HG03159 (cell line): ENCODE measurements around the gene GFPT2.
A peak's percentile ranks its signal among the peaks of the same experiment; 100 is the strongest.

Source experiments
- ATAC-seq: cut with Tn5 transposase; IDR thresholded peaks from one replicate; pipeline ENCODE4 v1.9.1; 2021; ENCODE audit warnings: mild to moderate bottlenecking, moderate library complexity; ENCODE audit not compliant: unreplicated experiment

GFPT2 gene

GRCh38 chr5:180353048-180353979 is at the start of gene GFPT2:
Gene GFPT2, minus strand, starts transcription at chr5:180353336. Its CDS starts 119 bp downstream, at chr5:180353217.
- ATAC-seq, result peak; percentile 78

GRCh38 chr5:180402716-180403115 is 49.6 kb upstream of the GFPT2 start:
- ATAC-seq, result no peak

DNA sequence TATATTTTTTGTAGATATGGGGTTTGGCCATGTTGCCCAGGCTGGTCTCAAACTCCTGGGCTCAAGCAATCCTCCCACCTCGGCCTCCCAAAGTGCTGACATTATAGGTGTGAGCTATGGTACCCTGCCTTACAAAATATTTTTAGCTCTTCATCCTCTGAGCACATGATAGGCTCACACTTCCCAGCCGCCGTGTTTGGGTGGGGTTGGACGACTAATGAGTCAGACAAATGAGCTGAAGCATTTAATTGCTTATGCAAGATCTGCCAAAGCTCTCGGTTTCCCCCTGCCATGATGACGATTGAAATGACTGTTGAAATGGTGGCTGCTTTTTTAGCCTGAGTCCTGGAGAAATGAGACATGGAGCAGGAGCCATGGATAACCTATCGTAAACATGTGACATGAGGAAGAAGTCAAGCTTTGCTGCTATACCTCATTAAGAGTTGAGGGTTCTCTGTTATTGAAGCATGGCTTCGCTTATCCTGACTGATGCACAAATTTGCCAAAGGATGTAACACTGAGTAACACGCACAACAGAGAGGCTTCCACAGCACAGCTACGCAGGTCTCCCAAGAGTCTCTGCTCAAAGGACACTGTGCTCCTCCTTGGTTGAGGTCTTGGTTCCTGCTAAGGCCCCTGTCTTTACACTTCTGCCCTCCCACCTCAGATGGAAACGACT is 48.2 kb upstream of the GFPT2 start:
- no peak for ATAC-seq

- no peak for ATAC-seq
Observed at GRCh38 chr5:180400416-180400815, 47.3 kb upstream of the GFPT2 start.

GRCh38 chr5:180399401-180400215 is 46.5 kb upstream of the GFPT2 start:
- ATAC-seq, result no peak

DNA sequence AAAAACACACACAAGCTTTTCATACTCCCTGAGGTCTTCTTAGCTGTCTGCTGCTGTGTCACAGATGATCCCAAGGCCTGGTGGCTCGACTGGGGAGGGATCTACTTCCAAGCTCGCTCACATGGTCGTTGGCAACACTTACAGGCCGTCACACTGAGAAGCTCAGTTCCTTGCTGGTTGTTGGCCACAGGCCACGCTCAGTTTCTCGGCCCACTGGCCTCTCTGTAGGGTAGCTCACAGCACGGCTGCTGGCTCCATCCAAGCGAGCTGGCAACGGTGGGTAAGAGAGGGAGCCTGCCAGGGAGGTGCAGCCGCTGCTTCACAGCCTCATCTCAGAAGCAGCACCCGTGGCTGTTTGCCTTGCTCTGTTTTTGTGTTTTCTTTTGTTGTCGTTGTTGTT is 43.8 kb upstream of the GFPT2 start:
- ATAC-seq, result no peak

DNA sequence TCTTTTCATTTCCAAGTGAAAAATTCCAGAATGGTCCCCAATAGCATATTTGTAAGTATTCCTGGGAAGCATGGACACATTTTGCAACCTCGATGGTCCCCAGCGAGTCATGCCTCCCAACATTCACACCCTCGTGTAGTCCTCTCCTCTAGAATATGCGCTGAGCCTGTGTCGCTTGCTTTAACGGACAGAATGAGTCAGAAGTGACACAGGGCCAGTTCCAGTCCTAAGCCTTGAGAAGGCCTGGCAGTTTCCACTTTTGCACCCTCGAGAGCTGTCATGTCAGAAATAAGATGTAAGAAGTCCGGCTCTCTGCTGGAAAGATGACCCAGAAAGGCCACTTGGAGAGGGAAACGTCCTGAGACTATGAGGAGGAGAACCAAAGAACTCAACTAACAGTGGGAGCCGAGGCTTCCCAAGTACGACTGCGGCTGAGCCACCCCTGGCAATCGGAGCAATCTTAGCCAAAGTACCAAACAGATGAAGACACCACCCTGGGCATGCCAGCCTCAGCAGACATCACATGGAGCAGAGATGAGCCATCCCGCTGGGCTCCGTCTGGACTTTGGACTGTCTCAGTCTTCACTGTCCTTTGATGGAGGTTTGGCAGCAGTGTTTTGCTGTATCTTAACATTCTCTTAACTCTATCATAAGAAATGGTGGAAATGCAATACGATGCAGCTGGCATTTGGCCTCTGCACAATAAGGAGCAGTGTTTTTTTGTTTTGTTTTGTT is 42.6 kb upstream of the GFPT2 start:
- no peak for ATAC-seq

GRCh38 chr5:180394031-180394636 is 41.0 kb upstream of the GFPT2 start:
- no peak for ATAC-seq

- ATAC-seq, result no peak
Observed at GRCh38 chr5:180391276-180391675, 38.1 kb upstream of the GFPT2 start.

DNA sequence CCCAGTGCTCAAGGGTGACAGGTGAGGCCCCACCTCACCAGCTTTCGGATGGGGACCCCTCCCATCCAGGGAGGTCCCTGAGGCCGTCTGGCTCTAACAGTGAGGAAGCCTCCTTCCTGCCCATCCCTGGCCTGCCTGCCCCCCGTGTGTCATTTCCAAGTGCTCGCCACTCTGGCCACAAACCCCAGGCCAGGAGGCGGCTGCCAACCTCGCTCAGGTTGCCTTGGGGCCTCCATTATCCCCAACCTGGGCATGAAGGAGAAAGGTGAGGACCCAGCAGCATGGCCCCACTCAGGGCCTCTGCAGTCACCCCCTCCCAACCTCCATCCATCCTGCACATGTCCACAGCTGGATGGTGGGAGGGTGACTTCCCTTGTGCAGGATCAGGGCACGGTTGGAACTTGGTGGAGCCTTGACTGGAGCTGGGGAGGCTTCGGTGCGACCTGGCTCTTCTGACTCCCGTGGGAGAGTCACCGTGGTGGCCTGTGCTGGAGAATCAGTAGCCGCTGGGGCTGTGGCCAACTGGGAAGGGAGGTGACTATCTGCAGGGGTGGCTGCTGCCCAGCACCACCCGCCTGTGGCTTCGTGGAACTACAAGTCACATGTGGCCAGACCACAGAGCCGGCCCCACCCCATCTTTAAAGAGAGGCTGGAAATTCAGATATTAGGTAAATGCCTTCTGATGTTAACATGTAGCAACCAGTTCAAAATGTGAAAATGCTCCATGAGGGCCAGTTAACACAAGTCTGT is 37.5 kb upstream of the GFPT2 start:
- ATAC-seq, result no peak

DNA sequence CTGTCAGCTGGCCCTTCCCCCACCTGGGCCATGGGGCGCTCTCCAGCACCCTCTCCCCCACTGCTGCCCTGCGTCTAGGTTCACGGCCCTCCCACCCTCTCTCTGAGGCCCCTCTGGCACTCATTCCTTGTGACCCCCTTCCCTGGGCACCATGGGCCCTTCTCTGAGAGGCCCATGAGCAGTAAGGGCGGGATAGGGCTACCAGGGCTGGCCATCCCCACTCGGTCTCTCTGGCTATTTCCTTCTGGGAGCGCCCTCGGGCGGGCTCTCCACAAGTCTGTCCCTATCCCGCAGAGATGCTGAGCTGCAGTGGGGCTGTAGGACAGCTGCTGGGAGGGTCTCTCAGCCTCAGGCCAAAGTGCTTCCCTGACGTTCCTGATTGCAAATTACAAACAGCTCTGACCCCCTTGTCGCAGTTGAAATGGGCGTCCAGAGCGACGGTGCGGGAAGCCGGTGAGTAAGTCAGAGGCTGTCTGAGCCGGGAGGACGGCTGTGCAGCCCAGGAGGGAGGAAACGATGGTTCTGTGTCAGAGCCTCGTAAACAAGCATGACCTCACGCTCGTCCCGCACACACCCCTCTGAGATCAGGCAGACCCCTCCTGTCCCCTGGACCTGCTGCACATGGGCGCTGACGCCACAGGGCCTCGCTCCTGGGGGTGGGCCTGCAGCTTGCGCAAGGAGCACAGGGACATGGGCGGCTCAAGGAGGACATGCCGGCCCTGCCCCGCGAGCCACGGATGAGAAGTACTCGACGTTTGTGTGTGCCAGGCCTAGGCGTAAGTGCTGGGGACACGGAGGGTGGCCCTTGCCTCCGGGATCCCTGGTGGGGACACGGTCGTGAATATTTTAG is 36.3 kb upstream of the GFPT2 start:
- no peak for ATAC-seq

GRCh38 chr5:180387798-180388197 is 34.7 kb upstream of the GFPT2 start:
- ATAC-seq, result no peak

GRCh38 chr5:180382926-180383325 is 29.8 kb upstream of the GFPT2 start:
- no peak for ATAC-seq

DNA sequence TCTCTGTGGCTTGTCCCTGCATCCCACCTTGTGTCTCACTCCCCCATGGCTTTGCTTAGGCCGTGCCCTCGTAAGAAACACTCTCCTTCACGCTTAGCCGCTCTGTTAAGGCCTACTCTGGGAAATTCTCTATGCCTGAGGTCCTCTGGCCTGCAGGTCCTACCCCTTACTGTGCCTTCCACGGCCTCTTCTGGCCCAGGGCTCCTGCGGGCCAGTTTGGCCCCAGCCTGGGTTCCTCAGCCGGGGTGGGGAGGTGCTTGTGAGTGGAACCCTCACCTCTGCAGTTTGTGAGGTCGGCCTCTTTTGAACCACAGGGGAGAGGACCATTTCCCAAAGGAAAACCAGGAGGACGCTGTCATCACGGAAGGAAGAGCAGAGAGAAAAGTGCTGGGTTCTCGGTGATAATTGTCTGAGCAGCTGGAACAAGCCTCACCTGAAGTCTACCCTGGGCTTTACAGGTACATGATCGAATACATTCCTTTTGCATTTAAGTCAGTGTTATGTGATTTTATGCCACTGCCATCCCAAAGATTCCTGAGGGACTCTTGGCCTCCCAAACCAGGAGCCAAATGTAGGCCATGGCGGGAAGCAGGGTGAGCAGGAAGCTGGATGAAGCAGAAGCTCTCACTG is 28.8 kb upstream of the GFPT2 start:
- no peak for ATAC-seq

- ATAC-seq, result no peak
Observed at GRCh38 chr5:180381428-180381827, 28.3 kb upstream of the GFPT2 start.

DNA sequence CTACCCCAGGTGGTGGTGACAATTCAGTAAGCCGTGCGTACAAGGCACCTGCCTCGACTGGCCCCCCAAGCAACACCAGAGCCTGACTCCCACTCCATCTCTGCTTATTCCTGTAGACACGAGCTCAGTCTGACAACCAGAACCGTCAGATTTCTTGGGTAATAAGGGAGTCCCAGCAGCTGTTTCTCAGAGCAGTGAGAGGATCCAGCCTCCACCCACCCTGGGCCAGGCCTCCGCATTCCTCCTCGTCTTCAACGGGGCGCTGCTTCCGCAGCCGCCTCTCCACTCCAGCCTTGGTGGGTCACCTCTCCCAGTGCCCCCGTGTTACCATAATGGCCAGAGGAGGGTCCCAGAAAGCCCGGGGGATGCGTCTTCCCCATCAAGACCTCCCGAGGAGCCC is 27.7 kb upstream of the GFPT2 start:
- ATAC-seq, result no peak

GRCh38 chr5:180380441-180380840 is 27.3 kb upstream of the GFPT2 start:
- no peak for ATAC-seq
